Measurements from ENCODE around the gene CMSS1.

The CMSS1 gene

GRCh38 chr3:99848433-99848832, 30.8 kb downstream of the CMSS1 start:
- no peaks in the 10 kb centered on the region for H3K9me2 ChIP-seq (replicated peaks; ENCODE audit: insufficient read depth, low read length)
- TF ChIP-seq EZH2 (optimal IDR thresholded peaks at IDR 0.05; ENCODE audit: low read depth, low read length) (no peak), CTCF (IDR thresholded peaks at IDR 0.05; ENCODE audit: low read length) (no peak), EZH2phosphoT487 (IDR thresholded peaks at IDR 0.05; ENCODE audit: low read length) (no peak)
- no peak overlapping the region for H3K27ac ChIP-seq (ENCODE audit: low read length)
- no peak overlapping the region for H3K4me3 ChIP-seq (ENCODE audit: low read length)
- no peak overlapping the region for H3K9ac ChIP-seq (ENCODE audit: low read length)
- H3K79me2 ChIP-seq (ENCODE audit: low read length): peaks cover 45% of the 10 kb centered on the region
- peaks cover 8% of the 10 kb centered on the region for H3F3A ChIP-seq (ENCODE audit: insufficient read depth, low read length)
- H3K36me3 ChIP-seq (replicated peaks; ENCODE audit: insufficient read depth, low read length): no peaks in the 10 kb centered on the region
- H3K9me3 ChIP-seq (replicated peaks; ENCODE audit: insufficient read depth, low read length): no peaks in the 10 kb centered on the region
- H3K27me3 ChIP-seq (replicated peaks; ENCODE audit: insufficient read depth, low read length): no peaks in the 10 kb centered on the region
- H3K4me2 ChIP-seq (ENCODE audit: low read depth, low read length): no peak overlapping the region
- peaks cover 21% of the 10 kb centered on the region for H3K4me1 ChIP-seq (ENCODE audit: low read length)
- no peak for DNase-seq
- peaks cover 9% of the 10 kb centered on the region; the same call in 1 of the 2 replicates for H4K20me1 ChIP-seq (ENCODE audit: insufficient read depth, low read length)
- no peak overlapping the region for H2AFZ ChIP-seq (ENCODE audit: low read length)

- H3K36me3 ChIP-seq (replicated peaks; ENCODE audit: insufficient read depth, low read length): no peaks in the 10 kb centered on the region
- H3K4me1 ChIP-seq (ENCODE audit: low read length): peaks cover 21% of the 10 kb centered on the region
- H3K4me2 ChIP-seq (ENCODE audit: low read depth, low read length): peak overlapping the region; percentile 53; the same call in 1 of the 2 replicates
- peak overlapping the region; percentile 18; the same call in 1 of the 2 replicates for H3K27ac ChIP-seq (ENCODE audit: low read length)
- no peak overlapping the region for H3K9ac ChIP-seq (ENCODE audit: low read length)
- H3K27me3 ChIP-seq (replicated peaks; ENCODE audit: insufficient read depth, low read length): no peaks in the 10 kb centered on the region
- no peaks in the 10 kb centered on the region for H3K9me2 ChIP-seq (replicated peaks; ENCODE audit: insufficient read depth, low read length)
- H2AFZ ChIP-seq (ENCODE audit: low read length): no peak overlapping the region
- H3F3A ChIP-seq (ENCODE audit: insufficient read depth, low read length): peaks cover 8% of the 10 kb centered on the region
- H3K4me3 ChIP-seq (ENCODE audit: low read length): no peak overlapping the region
- H4K20me1 ChIP-seq (ENCODE audit: insufficient read depth, low read length): peaks cover 9% of the 10 kb centered on the region; the same call in 1 of the 2 replicates
- peaks cover 47% of the 10 kb centered on the region for H3K79me2 ChIP-seq (ENCODE audit: low read length)
- TF ChIP-seq EZH2 (optimal IDR thresholded peaks at IDR 0.05; ENCODE audit: low read depth, low read length): no peak
- no peak for TF ChIP-seq CTCF (IDR thresholded peaks at IDR 0.05; ENCODE audit: low read length)
- no peak for TF ChIP-seq EZH2phosphoT487 (IDR thresholded peaks at IDR 0.05; ENCODE audit: low read length)
- DNase-seq: peak; percentile 91
- no peaks in the 10 kb centered on the region for H3K9me3 ChIP-seq (replicated peaks; ENCODE audit: insufficient read depth, low read length)
These were observed 32.9 kb downstream of the CMSS1 start for GRCh38 chr3:99850608-99851007.

GRCh38 chr3:99851955-99852354, 34.3 kb downstream of the CMSS1 start:
- peaks cover 38% of the 10 kb centered on the region for H3K79me2 ChIP-seq (ENCODE audit: low read length)

GRCh38 chr3:99852851-99853250, 35.2 kb downstream of the CMSS1 start:
- H3K9me2 ChIP-seq (replicated peaks; ENCODE audit: insufficient read depth, low read length): no peaks in the 10 kb centered on the region
- peaks cover 38% of the 10 kb centered on the region for H3K79me2 ChIP-seq (ENCODE audit: low read length)
- peaks cover 9% of the 10 kb centered on the region; the same call in 1 of the 2 replicates for H4K20me1 ChIP-seq (ENCODE audit: insufficient read depth, low read length)
- H3K27me3 ChIP-seq (replicated peaks; ENCODE audit: insufficient read depth, low read length): no peaks in the 10 kb centered on the region
- H3K4me1 ChIP-seq (ENCODE audit: low read length): peaks cover 21% of the 10 kb centered on the region
- no peak for DNase-seq
- no peak overlapping the region for H3K9ac ChIP-seq (ENCODE audit: low read length)
- H3F3A ChIP-seq (ENCODE audit: insufficient read depth, low read length): peaks cover 8% of the 10 kb centered on the region
- no peak overlapping the region for H3K27ac ChIP-seq (ENCODE audit: low read length)
- H3K9me3 ChIP-seq (replicated peaks; ENCODE audit: insufficient read depth, low read length): no peaks in the 10 kb centered on the region
- H3K4me2 ChIP-seq (ENCODE audit: low read depth, low read length): no peak overlapping the region
- TF ChIP-seq EZH2phosphoT487 (IDR thresholded peaks at IDR 0.05; ENCODE audit: low read length) (no peak), EZH2 (optimal IDR thresholded peaks at IDR 0.05; ENCODE audit: low read depth, low read length) (no peak), CTCF (IDR thresholded peaks at IDR 0.05; ENCODE audit: low read length) (no peak)
- H3K4me3 ChIP-seq (ENCODE audit: low read length): no peak overlapping the region
- no peak overlapping the region for H2AFZ ChIP-seq (ENCODE audit: low read length)
- no peaks in the 10 kb centered on the region for H3K36me3 ChIP-seq (replicated peaks; ENCODE audit: insufficient read depth, low read length)

More at GRCh38 chr3:99851955-99852354, 34.3 kb downstream of the CMSS1 start:
- H3F3A ChIP-seq (ENCODE audit: insufficient read depth, low read length): peaks cover 8% of the 10 kb centered on the region
- no peaks in the 10 kb centered on the region for H3K36me3 ChIP-seq (replicated peaks; ENCODE audit: insufficient read depth, low read length)
- TF ChIP-seq EZH2 (optimal IDR thresholded peaks at IDR 0.05; ENCODE audit: low read depth, low read length) (no peak), EZH2phosphoT487 (IDR thresholded peaks at IDR 0.05; ENCODE audit: low read length) (no peak)
- H3K4me1 ChIP-seq (ENCODE audit: low read length): peaks cover 21% of the 10 kb centered on the region
- H3K4me2 ChIP-seq (ENCODE audit: low read depth, low read length): no peak overlapping the region
- no peak overlapping the region for H3K27ac ChIP-seq (ENCODE audit: low read length)
- no peak overlapping the region for H2AFZ ChIP-seq (ENCODE audit: low read length)
- H3K4me3 ChIP-seq (ENCODE audit: low read length): no peak overlapping the region
- no peaks in the 10 kb centered on the region for H3K9me3 ChIP-seq (replicated peaks; ENCODE audit: insufficient read depth, low read length)
- no peak for DNase-seq
- no peaks in the 10 kb centered on the region for H3K27me3 ChIP-seq (replicated peaks; ENCODE audit: insufficient read depth, low read length)
- no peak overlapping the region for H3K9ac ChIP-seq (ENCODE audit: low read length)
- no peaks in the 10 kb centered on the region for H3K9me2 ChIP-seq (replicated peaks; ENCODE audit: insufficient read depth, low read length)
- H4K20me1 ChIP-seq (ENCODE audit: insufficient read depth, low read length): peaks cover 9% of the 10 kb centered on the region; the same call in 1 of the 2 replicates

Measured in MM.1S (cell line).